GM21619 (cell line): Measurements from ENCODE around the gene TSR3.

Experiments
- ATAC-seq: cut with Tn5 transposase; IDR thresholded peaks from one replicate; pipeline ENCODE4 v1.9.1; 2021; ENCODE audit not compliant: unreplicated experiment

The TSR3 gene

DNA sequence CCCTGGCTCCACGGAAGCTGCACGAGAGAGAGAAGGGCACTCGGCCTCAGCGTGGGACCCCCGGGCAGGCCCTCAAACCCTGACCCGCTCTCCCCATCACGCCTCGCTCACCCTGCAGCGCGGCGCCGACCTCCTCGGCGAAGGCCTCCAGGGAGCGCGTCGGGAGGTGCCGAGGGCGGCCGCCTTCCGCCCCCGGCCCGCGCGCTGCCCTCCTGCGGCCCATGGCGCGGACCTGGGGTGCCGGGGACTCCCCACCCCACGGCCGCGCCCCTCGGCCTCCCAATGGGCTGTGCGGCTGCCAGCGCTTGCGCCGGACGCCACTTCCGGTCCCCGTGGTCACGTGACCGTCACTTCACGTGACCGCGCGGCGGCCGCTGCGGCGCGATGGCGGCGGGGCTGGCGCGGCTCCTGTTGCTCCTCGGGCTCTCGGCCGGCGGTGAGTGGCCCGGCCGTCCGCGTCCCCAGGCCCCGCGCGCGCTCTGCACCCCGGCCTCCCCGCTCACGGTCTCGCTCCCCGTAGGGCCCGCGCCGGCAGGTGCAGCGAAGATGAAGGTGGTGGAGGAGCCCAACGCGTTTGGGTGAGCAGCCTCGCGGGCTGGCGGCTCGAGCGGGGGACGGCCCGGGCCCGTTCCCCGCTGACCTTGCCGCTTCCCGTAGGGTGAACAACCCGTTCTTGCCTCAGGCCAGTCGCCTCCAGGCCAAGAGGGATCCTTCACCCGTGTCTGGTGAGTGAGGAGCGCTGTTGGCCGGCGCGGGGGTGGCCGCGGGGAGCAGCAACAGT lies at the start of gene TSR3, which contains the start of gene GNPTG:
Gene TSR3 (minus strand): TSS at position 297 of the 781 bp plus-strand sequence. CDS start 74 bp downstream, at position 223.
Gene GNPTG (plus strand): TSS at position 350 of the 781 bp plus-strand sequence. CDS start 35 bp downstream, at position 385.
- peak; percentile 55 for ATAC-seq

- no peak for ATAC-seq
Measured at GRCh38 chr16:1401061-1401757, 49.5 kb upstream of the TSR3 start.

DNA sequence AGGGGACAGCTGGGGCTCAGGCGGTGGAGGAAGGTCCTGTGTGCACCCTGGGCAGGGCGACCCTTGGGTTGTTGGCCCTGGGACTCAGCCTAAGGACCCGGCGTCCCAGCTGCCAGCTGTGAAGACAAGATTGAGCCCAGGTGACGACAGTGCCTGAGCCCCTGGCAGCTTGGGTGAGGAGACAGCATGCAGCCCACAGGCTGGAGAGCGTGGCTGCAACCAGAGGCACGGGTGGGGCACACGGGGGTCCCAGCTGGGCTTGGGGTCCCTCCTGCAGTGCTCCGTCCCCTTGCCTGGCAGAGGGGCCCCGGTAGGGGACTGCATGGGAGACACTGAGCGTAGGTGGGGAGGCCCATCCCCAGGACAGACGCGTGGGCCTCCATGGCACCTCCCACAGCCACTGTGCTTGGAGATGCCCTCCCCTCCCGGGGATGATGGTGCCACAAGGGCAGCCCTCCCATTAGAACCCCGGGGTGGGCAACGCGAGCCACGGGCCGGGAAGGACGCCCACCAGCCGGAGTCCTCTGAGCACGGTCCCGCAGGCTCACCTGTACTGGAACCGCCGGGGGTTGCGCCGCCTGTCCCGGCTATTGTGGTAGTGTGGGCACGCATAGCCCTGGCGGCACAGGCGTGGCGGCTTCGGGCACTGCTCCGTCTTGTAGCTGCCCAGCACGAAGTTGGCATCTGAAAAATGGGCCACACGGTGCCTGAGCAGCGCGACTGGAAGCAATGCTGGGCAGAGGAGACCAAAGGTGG lies 47.3 kb upstream of the TSR3 start:
- no peak for ATAC-seq

GRCh38 chr16:1398351-1398750 lies 46.7 kb upstream of the TSR3 start:
- no peak for ATAC-seq

DNA sequence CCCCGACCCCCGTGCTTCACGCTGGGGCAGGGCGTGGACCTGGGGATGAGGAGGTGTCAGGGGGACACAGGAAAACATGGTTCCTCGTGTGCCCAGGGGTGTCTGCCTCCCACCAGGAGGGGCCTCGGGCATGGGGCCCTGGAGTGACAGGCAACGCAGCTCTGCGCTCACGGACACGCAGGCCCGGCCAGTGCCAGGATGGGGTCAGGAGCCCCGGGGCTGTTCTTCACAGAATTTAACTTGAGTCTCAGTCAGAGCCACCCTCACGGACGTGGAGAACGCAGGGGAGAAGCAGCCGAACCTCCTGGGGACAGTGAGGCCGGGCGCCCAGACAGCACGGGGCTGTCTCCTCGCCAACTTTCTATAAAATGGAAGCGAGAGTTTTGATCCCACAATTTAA lies 46.1 kb upstream of the TSR3 start:
- ATAC-seq = no peak

GRCh38 chr16:1395444-1396031 lies 43.9 kb upstream of the TSR3 start:
- ATAC-seq = no peak

DNA sequence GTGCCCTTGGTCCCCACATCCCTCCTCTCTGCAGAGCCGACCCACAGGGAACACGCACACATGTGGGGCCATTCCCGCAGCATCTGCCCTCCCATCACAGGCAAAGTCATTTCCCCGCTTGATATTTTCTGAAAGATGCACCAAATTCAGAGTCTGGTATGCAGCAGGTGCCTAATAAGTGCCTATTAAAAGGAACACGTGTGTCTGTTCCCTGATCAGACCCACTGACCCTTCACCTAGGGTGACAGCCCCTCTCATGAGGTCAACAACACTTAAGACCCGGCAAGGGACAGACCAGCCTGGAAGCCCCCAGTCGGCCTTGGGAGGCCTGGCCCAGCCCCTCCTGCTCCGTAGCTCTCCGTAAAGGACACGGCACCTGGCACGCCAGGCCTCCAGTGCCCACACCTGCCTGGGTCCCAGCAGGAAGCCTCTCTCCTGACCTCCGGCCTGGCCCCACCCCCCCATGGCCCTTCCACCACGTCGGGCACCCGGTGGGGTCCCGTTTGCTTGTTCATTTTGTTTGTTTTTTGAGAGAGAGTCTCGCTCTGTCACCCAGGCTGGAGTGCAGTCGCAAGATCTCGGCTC lies 42.8 kb upstream of the TSR3 start:
- no peak for ATAC-seq

DNA sequence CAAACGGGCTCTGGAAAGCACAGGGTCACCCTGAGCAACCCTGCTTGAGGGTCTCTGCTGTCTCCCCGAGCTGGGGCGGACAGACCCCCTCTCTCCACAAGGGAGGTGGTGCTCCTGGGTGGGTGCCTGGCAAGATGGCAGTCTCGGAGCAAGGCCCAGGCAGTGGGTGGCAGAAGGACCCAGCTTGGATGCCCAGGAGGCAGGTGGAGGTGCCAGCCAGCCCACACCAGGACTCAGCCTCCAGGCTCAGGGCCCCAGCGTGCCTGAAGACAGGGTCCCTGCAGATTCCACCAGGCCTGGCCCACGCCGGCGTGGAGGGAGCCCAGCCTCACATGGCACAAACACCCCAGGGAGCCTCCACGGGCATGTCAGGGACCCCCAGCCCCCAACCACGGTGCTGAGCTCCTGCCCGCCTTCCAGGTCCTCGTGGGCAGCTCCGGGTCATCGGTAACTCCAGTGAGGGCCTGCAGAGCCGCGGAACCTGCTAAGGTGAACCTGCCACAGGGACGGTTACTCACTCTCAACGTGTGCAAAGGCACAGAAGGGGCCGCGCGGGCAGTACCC lies 42.0 kb upstream of the TSR3 start:
- no peak for ATAC-seq

DNA sequence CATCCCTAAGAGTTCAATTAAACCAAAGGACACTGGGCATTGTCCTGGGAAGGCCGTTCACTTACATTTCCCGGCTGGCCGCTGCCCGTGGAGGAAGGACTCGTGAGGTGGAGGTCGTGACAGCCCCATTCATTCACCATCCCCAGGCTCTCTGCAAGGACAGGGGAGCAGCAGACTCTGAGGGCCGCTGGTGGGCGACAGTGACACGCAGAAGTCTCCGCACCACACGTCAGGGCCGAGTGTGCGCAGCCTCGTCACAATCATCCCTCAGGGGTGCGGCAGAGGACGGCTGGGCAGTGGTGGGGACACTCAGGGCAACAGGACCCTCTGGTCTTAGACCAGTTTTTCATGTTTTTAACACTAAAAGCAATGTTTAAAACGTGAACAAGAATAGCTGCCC lies 41.1 kb upstream of the TSR3 start:
- no peak for ATAC-seq

GRCh38 chr16:1390239-1390779 lies 38.6 kb upstream of the TSR3 start:
- no peak for ATAC-seq

DNA sequence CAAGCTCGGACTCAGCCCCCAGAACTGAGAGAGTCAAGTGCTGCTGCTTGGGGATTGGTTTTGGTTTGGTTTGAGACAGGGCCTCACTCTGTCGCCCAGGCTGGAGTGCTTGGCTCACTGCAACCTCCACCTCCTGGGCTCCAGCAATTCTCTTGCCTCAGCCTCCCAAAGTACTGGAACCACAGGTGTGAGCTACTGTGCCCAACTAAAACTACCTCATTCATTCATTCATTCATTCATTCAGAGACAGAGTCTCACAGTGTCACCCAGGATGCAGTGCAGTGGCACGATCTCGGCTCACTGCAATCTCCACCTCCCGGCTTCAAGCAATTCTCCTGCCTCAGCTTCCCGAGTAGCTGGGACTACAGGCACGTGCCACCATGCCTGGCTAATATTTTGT lies 38.1 kb upstream of the TSR3 start:
- ATAC-seq = no peak

DNA sequence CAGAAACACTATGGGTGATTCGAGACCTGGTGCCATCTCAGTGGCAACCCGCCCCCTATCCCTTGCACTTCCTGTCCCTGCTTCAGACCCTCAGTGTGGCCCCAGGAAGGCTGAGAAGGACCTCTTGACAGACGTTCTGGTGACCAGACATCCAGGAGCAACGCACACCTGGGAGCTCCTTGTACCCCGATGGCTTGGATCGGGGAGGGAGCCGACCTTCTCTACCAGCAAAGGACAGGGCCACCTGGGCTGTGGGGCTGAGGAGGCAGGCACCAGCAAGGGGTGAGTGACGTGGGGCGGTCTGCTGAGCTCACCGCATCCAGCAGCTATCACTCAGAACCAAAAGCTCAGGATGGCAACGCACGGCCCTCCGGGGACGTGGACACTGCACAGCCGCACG lies 35.7 kb upstream of the TSR3 start:
- no peak for ATAC-seq

- no peak for ATAC-seq
Measured at GRCh38 chr16:1385232-1385631, 33.6 kb upstream of the TSR3 start.

DNA sequence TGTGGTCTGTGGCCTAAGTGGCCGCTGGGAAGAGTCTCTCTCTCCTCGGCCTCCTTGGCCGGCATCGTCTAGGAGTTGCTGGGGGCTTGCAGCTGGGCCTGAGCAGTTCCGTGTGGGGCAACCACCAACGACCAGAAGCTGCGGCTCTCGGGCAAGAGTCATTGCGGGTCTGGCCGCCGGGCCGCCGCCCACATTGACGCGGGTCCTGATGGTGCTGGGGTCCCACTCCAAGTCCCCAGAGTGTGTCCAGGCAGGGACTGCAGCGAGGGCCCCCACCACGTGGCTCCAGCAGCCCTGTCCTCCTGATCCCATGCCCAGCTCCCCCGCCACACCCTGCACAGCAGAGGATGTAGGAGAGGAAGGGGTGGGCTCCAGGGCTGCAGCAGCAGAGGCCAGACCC lies 31.9 kb upstream of the TSR3 start:
- no peak for ATAC-seq

DNA sequence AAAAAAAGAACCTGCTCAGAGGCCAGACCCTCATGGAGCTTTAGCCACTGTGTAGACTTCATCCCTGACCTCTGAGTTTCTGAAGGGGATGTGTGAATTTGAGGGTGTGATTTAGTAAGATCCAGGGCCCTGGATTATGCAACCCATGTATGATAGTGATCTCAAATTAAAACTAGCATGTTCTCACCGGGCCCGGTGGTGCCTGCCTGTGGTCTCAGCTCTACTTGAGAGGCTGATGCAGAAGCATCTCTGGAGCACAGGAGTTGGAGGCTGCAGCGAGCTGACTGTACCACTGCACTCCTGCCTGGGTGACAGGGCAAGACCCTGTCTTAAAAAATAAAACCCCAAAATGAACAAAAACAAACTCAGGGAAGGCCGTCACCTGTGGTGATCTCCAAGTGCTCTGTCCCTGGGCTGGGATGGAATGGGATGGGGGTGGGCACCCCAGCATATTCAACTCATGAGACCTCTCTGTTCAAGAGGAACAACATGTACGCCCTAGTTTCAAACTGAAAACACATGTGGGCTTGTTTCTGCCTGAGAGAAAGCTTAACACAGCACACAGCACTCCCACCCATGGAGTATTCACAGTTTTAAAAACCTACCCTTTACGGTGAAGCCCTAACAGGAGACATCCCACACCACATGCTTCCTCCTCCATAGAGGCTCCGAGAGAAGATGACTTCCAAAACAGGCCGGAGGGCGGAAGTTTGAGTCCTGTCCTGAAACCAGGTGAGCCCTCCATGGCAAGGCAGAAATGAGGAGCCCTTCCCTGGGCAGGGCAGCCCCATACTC lies 30.1 kb upstream of the TSR3 start:
- no peak for ATAC-seq

DNA sequence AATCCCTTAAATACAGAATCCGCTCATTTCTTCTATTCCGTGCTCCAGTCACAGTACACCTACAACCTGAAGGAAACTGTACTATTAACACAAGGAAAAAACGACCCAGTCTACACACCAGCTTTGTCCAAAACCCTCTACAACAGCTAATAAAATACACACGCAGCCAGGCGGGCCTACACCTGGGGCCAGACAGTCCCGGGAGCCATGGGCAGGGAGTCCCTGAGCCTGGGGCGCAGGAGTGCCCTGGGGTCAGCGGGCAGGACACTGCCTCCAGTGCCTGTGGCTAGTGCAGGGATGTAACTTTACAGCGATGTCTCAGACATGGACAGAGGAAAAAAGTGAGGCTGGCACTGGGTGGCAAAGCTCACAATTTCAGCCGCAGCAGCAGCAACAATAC lies 28.5 kb upstream of the TSR3 start:
- no peak for ATAC-seq

GRCh38 chr16:1379304-1380076 lies 27.8 kb upstream of the TSR3 start:
- peak; percentile 41 for ATAC-seq

- peak; percentile 53 for ATAC-seq
Measured at GRCh38 chr16:1378804-1379303, 27.2 kb upstream of the TSR3 start.
